PC-3 (cell line): ENCODE results near the gene MRPL49. TPM values are rescaled to one million over a fixed set of nuclear protein-coding genes. Genes with fewer than 3 reads are reported as not detected.

Source experiments
- ATAC-seq: fragments of 200-7000 bp; cut with Tn5 transposase; 2 replicates; pipeline ENCODE4 v1.9.1; 2020; ENCODE audit warnings: mild to moderate bottlenecking, moderate library complexity
- BruUV-seq: library from RNA; stranded (reverse); fragments of 400-500 nt; replicated peaks from 2 replicates; lab custom pipeline; 2021; lab: Mats Ljungman, UMichigan
- CTCF ChIA-PET: fragments of 300-600 bp; sonication (Branson Sonifier 250); formaldehyde crosslinking; loops from one replicate; lab custom pipeline; 2022; ENCODE audit warnings: antibody characterized with exemption; lab: Charles Lee
- POLR2A ChIA-PET: fragments of 300-600 bp; sonication (Branson Sonifier 250); formaldehyde crosslinking; loops from one replicate; lab custom pipeline; 2022; ENCODE audit warnings: antibody characterized with exemption; ENCODE audit not compliant: unreplicated experiment; lab: Charles Lee
- DNase-seq: peaks from one replicate; pipeline ENCODE4 v3.0.0-alpha.2; 2015
- H2AFZ ChIP-seq: fragments of 300-600 bp; sonication (generic); 2 replicates; pipeline ENCODE4 v1.6.0; 2016; ENCODE audit warnings: antibody characterized with exemption, low read length
- H3F3A ChIP-seq: fragments of 300-600 bp; sonication (generic); one replicate; pipeline ENCODE4 v1.6.0; 2017; ENCODE audit warnings: antibody characterized with exemption, low read length, control low read depth, mild to moderate bottlenecking; ENCODE audit not compliant: unreplicated experiment
- H3K27ac ChIP-seq: fragments of 300-600 bp; sonication (generic); 2 replicates; pipeline ENCODE4 v1.5.1; 2016; ENCODE audit warnings: mild to moderate bottlenecking, low read length
- H3K27me3 ChIP-seq: fragments of 300-600 bp; sonication (generic); 2 replicates; pipeline ENCODE4 v1.6.1; 2016; ENCODE audit warnings: low read length, mixed read lengths
- H3K36me3 ChIP-seq: fragments of 300-600 bp; sonication (generic); 2 replicates; pipeline ENCODE4 v1.6.1; 2016; ENCODE audit warnings: low read depth, mixed run types, low read length, mixed read lengths
- H3K4me1 ChIP-seq: fragments of 300-600 bp; sonication (generic); 2 replicates; pipeline ENCODE4 v1.5.1; 2016; ENCODE audit warnings: low read length; ENCODE audit not compliant: insufficient read depth
- H3K4me2 ChIP-seq: fragments of 300-600 bp; sonication (generic); 2 replicates; pipeline ENCODE4 v1.6.0; 2016; ENCODE audit warnings: low read length
- H3K4me3 ChIP-seq: fragments of 300-600 bp; sonication (generic); 2 replicates; pipeline ENCODE4 v1.5.1; 2016; ENCODE audit warnings: mild to moderate bottlenecking, low read length, mixed read lengths
- H3K79me2 ChIP-seq: fragments of 300-600 bp; sonication (generic); 2 replicates; pipeline ENCODE4 v1.6.1; 2017; ENCODE audit warnings: low read length, mixed read lengths
- H3K9ac ChIP-seq: fragments of 300-600 bp; sonication (generic); 2 replicates; pipeline ENCODE4 v1.6.0; 2016; ENCODE audit warnings: mild to moderate bottlenecking, low read length
- H3K9me2 ChIP-seq: fragments of 300-600 bp; sonication (generic); replicated peaks from 2 replicates; pipeline ENCODE4 v1.6.1; 2016; ENCODE audit warnings: mixed run types, low read length, mixed read lengths
- H3K9me3 ChIP-seq: fragments of 300-600 bp; sonication (generic); 2 replicates; pipeline ENCODE4 v1.6.1; 2016; ENCODE audit warnings: low read length, mixed read lengths
- H4K20me1 ChIP-seq: fragments of 300-600 bp; sonication (generic); 2 replicates; pipeline ENCODE4 v1.6.1; 2016; ENCODE audit warnings: low read length, mixed read lengths
- CTCF ChIP-seq: fragments of 300-600 bp; sonication (generic); conservative IDR thresholded peaks from 2 replicates; pipeline ENCODE4 v1.5.1; 2017; ENCODE audit warnings: antibody characterized with exemption, low read depth, mild to moderate bottlenecking, low read length
- EZH2 ChIP-seq: fragments of 300-600 bp; sonication (generic); IDR thresholded peaks from one replicate; pipeline ENCODE4 v1.6.1; 2017; ENCODE audit warnings: antibody characterized with exemption, mild to moderate bottlenecking, low read length; ENCODE audit not compliant: unreplicated experiment
- EZH2phosphoT487 ChIP-seq: fragments of 300-600 bp; sonication (generic); IDR thresholded peaks from 2 replicates; pipeline ENCODE4 v1.6.1; 2018; ENCODE audit warnings: mild to moderate bottlenecking, antibody characterized with exemption, low read length, borderline replicate concordance
- intact Hi-C: fragments of 100-400 bp; cut with micrococcal nuclease; formaldehyde crosslinking; loops from 2 replicates; pipeline ENCODE4 v1.9.0; 2023
- total RNA-seq: library from RNA; depleted of rRNA; stranded (reverse); fragments of >200 nt; gene quantifications from 2 replicates; pipeline ENCODE4 v1.2.3, GENCODE V29; 2014

MRPL49 gene
- total RNA-seq, 1 experiment from 2014 or later = 163 TPM

- ChIA-PET POLR2A (no interaction called here), CTCF (no interaction called here)
- peaks cover 33% of the 10 kb centered on the region for H3K79me2 ChIP-seq
- peaks cover 24% of the 10 kb centered on the region for H3K4me1 ChIP-seq
- no peaks in the 10 kb centered on the region for H3K27me3 ChIP-seq
- H3K9me2 ChIP-seq = no peaks in the 10 kb centered on the region
- no peaks in the 10 kb centered on the region for H3K9me3 ChIP-seq
- H3K4me2 ChIP-seq = peak overlapping the region; percentile 86
- peak overlapping the region; percentile 77 for H3K4me3 ChIP-seq
- H2AFZ ChIP-seq = no peak overlapping the region
- DNase-seq (no peak), ATAC-seq (no peak)
- intact Hi-C loops = loop anchor here (2.0 kb wide), 3 partner anchors 19 to 139 kb away; partner anchors contain the start of genes CAPN1 and VPS51
- TF ChIP-seq EZH2 (no peak), EZH2phosphoT487 (no peak), CTCF (no peak)
- H3K27ac ChIP-seq = no peak overlapping the region
- H4K20me1 ChIP-seq = 0 out of 2 replicates have a peak, but pooled peaks cover 3% of the 10 kb centered on the region
- H3K36me3 ChIP-seq = peaks cover 11% of the 10 kb centered on the region
- BruUV-seq = TSS peak; percentile 2
- H3F3A ChIP-seq = peaks cover 20% of the 10 kb centered on the region
- no peak overlapping the region; the same call in 1 of the 2 replicates for H3K9ac ChIP-seq
Observed at GRCh38 chr11:65115361-65116082, 6.6 kb upstream of the MRPL49 start.

GRCh38 chr11:65116370-65117205 lies 5.5 kb upstream of the MRPL49 start:
- Histone ChIP-seq H3K9me2 (no peaks in the 10 kb centered on the region), H3K9ac (peak overlapping the region; percentile 94), H2AFZ (peak overlapping the region; percentile 39), H3K9me3 (no peaks in the 10 kb centered on the region), H3K27me3 (no peaks in the 10 kb centered on the region), H3K4me2 (peak overlapping the region; percentile 86), H3F3A (peaks cover 20% of the 10 kb centered on the region), H3K36me3 (peaks cover 20% of the 10 kb centered on the region), H4K20me1 (0 out of 2 replicates have a peak, but pooled peaks cover 3% of the 10 kb centered on the region), H3K27ac (peak overlapping the region; percentile 74), H3K4me3 (peak overlapping the region; percentile 77), H3K4me1 (peaks cover 30% of the 10 kb centered on the region), H3K79me2 (peaks cover 43% of the 10 kb centered on the region)
- ChIA-PET CTCF (no interaction called here), POLR2A (interaction anchor here (0.5 to 0.6 kb wide), 2 partner anchors 18 to 603 kb away, joined by 3 read pairs; no protein-coding TSS in a partner anchor)
- DNase-seq = peak; percentile 57
- intact Hi-C loops = loop anchor here (1.0 to 2.0 kb wide), 4 partner anchors 20 to 138 kb away; partner anchors contain the start of genes CAPN1 and VPS51
- TF ChIP-seq CTCF = no peak
- TF ChIP-seq EZH2 = no peak
- TF ChIP-seq EZH2phosphoT487 = no peak
- no TSS peak for BruUV-seq
- ATAC-seq = peak; percentile 4
